Caco-2 (cell line): ENCODE data around the gene PRLR. TPM values are rescaled to one million over a fixed set of nuclear protein-coding genes. Genes with fewer than 3 reads are reported as not detected.

ENCODE experiments used
- BruUV-seq: library from RNA; stranded (reverse); fragments of 400-500 nt; replicated peaks from 2 replicates; lab custom pipeline; 2021; lab: Mats Ljungman, UMichigan
- CTCF ChIA-PET: fragments of 300-600 bp; sonication (Branson Sonifier 250); formaldehyde crosslinking; loops from one replicate; lab custom pipeline; 2022; ENCODE audit warnings: antibody characterized with exemption; lab: Charles Lee
- POLR2A ChIA-PET: fragments of 300-600 bp; sonication (Branson Sonifier 250); formaldehyde crosslinking; loops from one replicate; lab custom pipeline; 2022; ENCODE audit warnings: antibody characterized with exemption; lab: Charles Lee
- DNase-seq, 2 experiments: peaks; one replicate each; pipeline versions ENCODE4 v3.0.0 to v3.0.0-alpha.2; 2020 to 2022
- H3K27me3 ChIP-seq: replicated peaks from 2 replicates; pipeline ENCODE4 v1.6.0; 2011; ENCODE audit warnings: low read length; ENCODE audit not compliant: control insufficient read depth, insufficient read depth
- H3K36me3 ChIP-seq: 2 replicates; pipeline ENCODE4 v1.5.1; 2011; ENCODE audit warnings: low read length; ENCODE audit not compliant: control insufficient read depth, insufficient read depth
- H3K4me1 ChIP-seq: fragments of 250-450 bp; sonication (Bioruptor Pico); 2 replicates; pipeline ENCODE4 v1.5.1; 2020; ENCODE audit warnings: mild to moderate bottlenecking
- H3K4me3 ChIP-seq: 2 replicates; pipeline ENCODE4 v1.5.1; 2011; ENCODE audit warnings: low read depth, mild to moderate bottlenecking, control low read depth, low read length
- H3K9me3 ChIP-seq: fragments of 250-450 bp; sonication (Bioruptor Pico); 2 replicates; pipeline ENCODE4 v1.5.1; 2020; ENCODE audit warnings: mild to moderate bottlenecking, moderate library complexity
- H3K27ac Mint-ChIP-seq: one replicate; pipeline ENCODE4 v1.8.0; 2022; ENCODE audit warnings: mixed read lengths; ENCODE audit not compliant: unreplicated experiment
- H3K27me3 Mint-ChIP-seq: one replicate; pipeline ENCODE4 v1.8.0; 2022; ENCODE audit warnings: mixed read lengths; ENCODE audit not compliant: insufficient read depth, unreplicated experiment
- H3K36me3 Mint-ChIP-seq: one replicate; pipeline ENCODE4 v1.8.0; 2022; ENCODE audit warnings: mild to moderate bottlenecking, mixed read lengths; ENCODE audit not compliant: insufficient read depth, unreplicated experiment
- H3K4me1 Mint-ChIP-seq: one replicate; pipeline ENCODE4 v1.8.0; 2022; ENCODE audit warnings: low read depth, mixed read lengths; ENCODE audit not compliant: unreplicated experiment
- H3K4me3 Mint-ChIP-seq: one replicate; pipeline ENCODE4 v1.8.0; 2022; ENCODE audit warnings: mild to moderate bottlenecking, moderate library complexity, mixed read lengths; ENCODE audit not compliant: unreplicated experiment
- H3K9me3 Mint-ChIP-seq: one replicate; pipeline ENCODE4 v1.8.0; 2022; ENCODE audit warnings: mixed read lengths; ENCODE audit not compliant: unreplicated experiment
- CTCF ChIP-seq, 2 experiments: fragments of 200-600 bp in 1 of 2; IDR thresholded peaks; 1 replicate in 1 of 2; 2 replicates in 1 of 2; pipeline versions ENCODE4 v1.5.1 to v1.8.0; 2011 to 2022; ENCODE audit warnings: antibody characterized with exemption in 1 of 2, control low read depth in 1 of 2, inconsistent platforms in 1 of 2, low read depth in 1 of 2, low read length in 1 of 2, mild to moderate bottlenecking in 1 of 2, moderate library complexity in 1 of 2; ENCODE audit not compliant: insufficient read depth in 1 of 2, severe bottlenecking in 1 of 2, unreplicated experiment in 1 of 2
- intact Hi-C: fragments of 100-400 bp; cut with micrococcal nuclease; formaldehyde crosslinking; loops from one replicate; pipeline ENCODE4 v1.10.0; 2022; ENCODE audit not compliant: unreplicated experiment
- total RNA-seq: library from RNA; stranded (reverse); gene quantifications from 2 replicates; pipeline ENCODE4 v1.2.3, GENCODE V29; 2022

The PRLR gene
- total RNA-seq, 1 experiment from 2014 or later, result 2.3 TPM

- DNase-seq, result no peak
- intact Hi-C loops, result loop anchor here (2.0 kb wide), 1 partner anchor 48 kb away; no protein-coding TSS in a partner anchor
- peaks cover 7% of the 10 kb centered on the region for H3K9me3 Mint-ChIP-seq
- no peak for TF ChIP-seq CTCF (IDR thresholded peaks at IDR 0.05; ENCODE audit: insufficient read depth in 1 of 2, low read depth in 1 of 2, low read length in 1 of 2, severe bottlenecking in 1 of 2, unreplicated experiment in 1 of 2)
- Histone ChIP-seq H3K9me3 (no peaks in the 10 kb centered on the region), H3K4me3 (no peak overlapping the region), H3K36me3 (no peaks in the 10 kb centered on the region), H3K27me3 (no peaks in the 10 kb centered on the region), H3K4me1 (0 out of 2 replicates have a peak, but pooled peaks cover 6% of the 10 kb centered on the region)
- H3K27me3 Mint-ChIP-seq, result no peaks in the 10 kb centered on the region
- H3K36me3 Mint-ChIP-seq, result no peaks in the 10 kb centered on the region
- H3K4me3 Mint-ChIP-seq, result no peak overlapping the region
- H3K4me1 Mint-ChIP-seq, result no peaks in the 10 kb centered on the region
- H3K27ac Mint-ChIP-seq, result peak overlapping the region; percentile 24
- BruUV-seq, result no TSS peak
- ChIA-PET POLR2A (no interaction called here), CTCF (no interaction called here)
Measured at GRCh38 chr5:35135239-35135700, 95.0 kb downstream of the PRLR start.

- POLR2A ChIA-PET, result no interaction called here
- no TSS peak for BruUV-seq
Measured at GRCh38 chr5:35134278-35135030, 95.8 kb downstream of the PRLR start.

GRCh38 chr5:35133186-35133585 lies 97.1 kb downstream of the PRLR start:
- Mint-ChIP-seq H3K4me1 (peaks cover 6% of the 10 kb centered on the region), H3K27ac (no peak overlapping the region), H3K36me3 (no peaks in the 10 kb centered on the region), H3K4me3 (no peak overlapping the region), H3K27me3 (no peaks in the 10 kb centered on the region), H3K9me3 (peaks cover 9% of the 10 kb centered on the region)
- Histone ChIP-seq H3K36me3 (no peaks in the 10 kb centered on the region), H3K4me1 (peaks cover 11% of the 10 kb centered on the region; the same call in 1 of the 2 replicates), H3K4me3 (no peak overlapping the region), H3K9me3 (no peaks in the 10 kb centered on the region), H3K27me3 (no peaks in the 10 kb centered on the region)
- DNase-seq, result no peak
- intact Hi-C loops, result no loop called here
- BruUV-seq, result no TSS peak
- TF ChIP-seq CTCF (IDR thresholded peaks at IDR 0.05; ENCODE audit: insufficient read depth in 1 of 2, low read depth in 1 of 2, low read length in 1 of 2, severe bottlenecking in 1 of 2, unreplicated experiment in 1 of 2), result no peak
- ChIA-PET POLR2A (no interaction called here), CTCF (no interaction called here)

More at GRCh38 chr5:35134278-35135030, 95.8 kb downstream of the PRLR start:
- no peak for DNase-seq
- Histone ChIP-seq H3K4me3 (no peak overlapping the region), H3K9me3 (no peaks in the 10 kb centered on the region), H3K27me3 (no peaks in the 10 kb centered on the region), H3K36me3 (no peaks in the 10 kb centered on the region), H3K4me1 (peaks cover 6% of the 10 kb centered on the region; the same call in 1 of the 2 replicates)
- Mint-ChIP-seq H3K27ac (no peak overlapping the region), H3K4me3 (no peak overlapping the region), H3K9me3 (peaks cover 9% of the 10 kb centered on the region), H3K4me1 (no peaks in the 10 kb centered on the region), H3K27me3 (no peaks in the 10 kb centered on the region), H3K36me3 (no peaks in the 10 kb centered on the region)
- intact Hi-C loops, result loop anchor here (2.0 kb wide), 1 partner anchor 48 kb away; no protein-coding TSS in a partner anchor
- TF ChIP-seq CTCF (IDR thresholded peaks at IDR 0.05; ENCODE audit: insufficient read depth in 1 of 2, low read depth in 1 of 2, low read length in 1 of 2, severe bottlenecking in 1 of 2, unreplicated experiment in 1 of 2), result no peak
- CTCF ChIA-PET, result no interaction called here
